H9 (cell line): ENCODE measurements around the gene MX2. TPM values are rescaled to one million over a fixed set of nuclear protein-coding genes. Genes with fewer than 3 reads are reported as not detected.

ENCODE experiments used
- DNase-seq: peaks from one replicate; pipeline ENCODE4 v3.0.0-alpha.2; 2017
- H2AFZ ChIP-seq: one replicate; pipeline ENCODE4 v1.6.1; 2013; ENCODE audit warnings: mild to moderate bottlenecking, low read length, control low read depth, moderate library complexity
- H2AK5ac ChIP-seq: 2 replicates; pipeline ENCODE4 v1.6.1; 2013; ENCODE audit warnings: low read length, control low read depth, mixed read lengths; ENCODE audit not compliant: insufficient read length
- H2BK120ac ChIP-seq: one replicate; pipeline ENCODE4 v1.6.1; 2013; ENCODE audit warnings: low read depth, mild to moderate bottlenecking, low read length, control low read depth, inconsistent platforms; ENCODE audit not compliant: poor library complexity, severe bottlenecking
- H2BK12ac ChIP-seq: 2 replicates; pipeline ENCODE4 v1.6.1; 2013; ENCODE audit warnings: low read length, control low read depth, mixed read lengths, low read depth; ENCODE audit not compliant: insufficient read length
- H2BK15ac ChIP-seq: 2 replicates; pipeline ENCODE4 v1.6.1; 2013; ENCODE audit warnings: low read depth, low read length, control low read depth
- H2BK20ac ChIP-seq: one replicate; pipeline ENCODE4 v1.6.1; 2013; ENCODE audit warnings: low read depth, mild to moderate bottlenecking, low read length, control low read depth, inconsistent platforms; ENCODE audit not compliant: poor library complexity, severe bottlenecking
- H2BK5ac ChIP-seq: 2 replicates; pipeline ENCODE4 v1.6.1; 2013; ENCODE audit warnings: low read length, control low read depth, mixed read lengths; ENCODE audit not compliant: insufficient read length
- H3K14ac ChIP-seq: 2 replicates; pipeline ENCODE4 v1.6.1; 2013; ENCODE audit warnings: low read length, control low read depth; ENCODE audit not compliant: insufficient read depth
- H3K18ac ChIP-seq: 2 replicates; pipeline ENCODE4 v1.6.1; 2013; ENCODE audit warnings: low read depth, mild to moderate bottlenecking, mixed read lengths, low read length, control low read depth; ENCODE audit not compliant: insufficient read length
- H3K23ac ChIP-seq: 2 replicates; pipeline ENCODE4 v1.6.1; 2013; ENCODE audit warnings: low read length, control low read depth, mixed read lengths, low read depth; ENCODE audit not compliant: insufficient read length
- H3K23me2 ChIP-seq: 2 replicates; pipeline ENCODE4 v1.6.1; 2013; ENCODE audit warnings: low read depth, mild to moderate bottlenecking, mixed read lengths, low read length, control low read depth; ENCODE audit not compliant: insufficient read length, poor library complexity, severe bottlenecking
- H3K27ac ChIP-seq: 2 replicates; pipeline ENCODE4 v1.5.1; 2013; ENCODE audit warnings: low read length, control low read depth, mixed read lengths, low read depth; ENCODE audit not compliant: insufficient read length
- H3K27me3 ChIP-seq: 2 replicates; pipeline ENCODE4 v1.6.1; 2013; ENCODE audit warnings: low read length, control low read depth, inconsistent platforms; ENCODE audit not compliant: insufficient read depth
- H3K4ac ChIP-seq: 2 replicates; pipeline ENCODE4 v1.6.1; 2013; ENCODE audit warnings: low read depth, mild to moderate bottlenecking, control low read depth, inconsistent platforms, low read length, moderate library complexity
- H3K4me1 ChIP-seq: 2 replicates; pipeline ENCODE4 v1.6.1; 2013; ENCODE audit warnings: low read length, control low read depth, inconsistent platforms; ENCODE audit not compliant: insufficient read depth
- H3K4me2 ChIP-seq: 2 replicates; pipeline ENCODE4 v1.6.1; 2013; ENCODE audit warnings: low read length, control low read depth, mixed read lengths; ENCODE audit not compliant: insufficient read length, insufficient read depth
- H3K56ac ChIP-seq: 2 replicates; pipeline ENCODE4 v1.6.1; 2013; ENCODE audit warnings: low read depth, mild to moderate bottlenecking, mixed read lengths, low read length, control low read depth; ENCODE audit not compliant: insufficient read length
- H3K79me1 ChIP-seq: 2 replicates; pipeline ENCODE4 v1.6.1; 2013; ENCODE audit warnings: low read depth, mild to moderate bottlenecking, moderate library complexity, low read length, control low read depth, inconsistent platforms; ENCODE audit not compliant: insufficient read depth, poor library complexity, severe bottlenecking
- H3K79me2 ChIP-seq: 2 replicates; pipeline ENCODE4 v1.6.1; 2013; ENCODE audit warnings: low read length, control low read depth, inconsistent platforms; ENCODE audit not compliant: insufficient read depth
- H3K9ac ChIP-seq: 2 replicates; pipeline ENCODE4 v1.6.1; 2013; ENCODE audit warnings: low read length, control low read depth, mixed read lengths; ENCODE audit not compliant: insufficient read length; ENCODE audit errors: extremely low read depth
- H3K9me3 ChIP-seq: one replicate; pipeline ENCODE4 v1.6.1; 2013; ENCODE audit warnings: low read depth, low read length, inconsistent platforms; ENCODE audit not compliant: control insufficient read depth
- H3T11ph ChIP-seq: one replicate; pipeline ENCODE4 v1.6.1; 2013; ENCODE audit warnings: mild to moderate bottlenecking, low read length, control low read depth, inconsistent platforms
- H4K20me1 ChIP-seq: one replicate; pipeline ENCODE4 v1.6.1; 2013; ENCODE audit not compliant: control insufficient read depth, insufficient read length, insufficient read depth
- H4K5ac ChIP-seq: 2 replicates; pipeline ENCODE4 v1.6.1; 2013; ENCODE audit warnings: low read depth, mild to moderate bottlenecking, mixed read lengths, low read length, control low read depth; ENCODE audit not compliant: insufficient read length
- H4K8ac ChIP-seq: replicated peaks from 2 replicates; pipeline ENCODE4 v1.6.1; 2013; ENCODE audit warnings: low read length, control low read depth, mixed read lengths, low read depth; ENCODE audit not compliant: insufficient read length
- H4K91ac ChIP-seq: 2 replicates; pipeline ENCODE4 v1.6.1; 2013; ENCODE audit warnings: low read depth, mild to moderate bottlenecking, moderate library complexity, mixed read lengths, low read length, control low read depth; ENCODE audit not compliant: insufficient read length
- H3K27ac Mint-ChIP-seq, 3 experiments: 2 replicates in 2 of 3; 3 replicates in 1 of 3; pipeline ENCODE4 v1.8.0; 2020 to 2021; ENCODE audit warnings: mixed read lengths in 3 of 3, mild to moderate bottlenecking in 1 of 3, moderate library complexity in 1 of 3
- H3K27me3 Mint-ChIP-seq: 2 replicates; pipeline ENCODE4 v1.8.0; 2021; ENCODE audit warnings: low read depth, mild to moderate bottlenecking, moderate library complexity, mixed read lengths
- H3K36me3 Mint-ChIP-seq, 3 experiments: 2 replicates in 2 of 3; 3 replicates in 1 of 3; pipeline ENCODE4 v1.8.0; 2020 to 2021; ENCODE audit warnings: low read depth in 3 of 3, mixed read lengths in 3 of 3; ENCODE audit not compliant: insufficient read depth in 1 of 3
- H3K4me1 Mint-ChIP-seq, 2 experiments: 2 replicates each; pipeline ENCODE4 v1.8.0; 2020; ENCODE audit warnings: mixed read lengths in 2 of 2
- H3K4me3 Mint-ChIP-seq, 2 experiments: 2 replicates in 1 of 2; 3 replicates in 1 of 2; pipeline ENCODE4 v1.8.0; 2020 to 2021; ENCODE audit warnings: mild to moderate bottlenecking in 2 of 2, mixed read lengths in 2 of 2, moderate library complexity in 1 of 2
- H3K9me3 Mint-ChIP-seq, 2 experiments: 2 replicates in 1 of 2; 3 replicates in 1 of 2; pipeline ENCODE4 v1.8.0; 2020; ENCODE audit warnings: mild to moderate bottlenecking in 2 of 2, mixed read lengths in 2 of 2, moderate library complexity in 1 of 2
- CTCF ChIP-seq: fragments of 200-600 bp; sonication (generic); conservative IDR thresholded peaks from 3 replicates; pipeline ENCODE4 v1.8.0; 2021; ENCODE audit warnings: antibody characterized with exemption, mild to moderate bottlenecking
- WGBS: extraction: QIAGEN DNeasy Blood & Tissue Kit; methylation state at CpG from one replicate; pipeline ENCODE4 v1.1.7; 2013; ENCODE audit warnings: missing lambda C conversion rate, low lambda C conversion rate, mixed read lengths; ENCODE audit not compliant: insufficient read length; ENCODE audit errors: extremely low coverage; 5-methylcytosine and 5-hydroxymethylcytosine counted together
- total RNA-seq: library from RNA; stranded (reverse); gene quantifications from 2 replicates; pipeline ENCODE4 v1.2.1, GENCODE V29; 2021

MX2 gene
- total RNA-seq, 1 experiment from 2014 or later = 1.8 TPM

- no peaks in the 10 kb centered on the region for H3K23me2 ChIP-seq
- H3K9me3 ChIP-seq = peaks cover 17% of the 10 kb centered on the region
- H4K20me1 ChIP-seq = no peaks in the 10 kb centered on the region
- Mint-ChIP-seq H3K36me3 (peaks cover 17 to 34% (median 31%) of the 10 kb centered on the region in 3 experiments), H3K4me1 (peaks cover 0 to 11% of the 10 kb centered on the region in 2 experiments; a peak in 3 of 4 replicates), H3K27me3 (peaks cover 3% of the 10 kb centered on the region), H3K9me3 (peaks cover 27 to 51% of the 10 kb centered on the region in 2 experiments), H3K4me3 (no peak overlapping the region), H3K27ac (no peak overlapping the region)
- no peak overlapping the region for H3K18ac ChIP-seq
- no peak overlapping the region for H4K5ac ChIP-seq
- no CpG with 5 or more reads among the region's 3 CpGs for WGBS
- no peak overlapping the region for H3K27ac ChIP-seq
- no peak for DNase-seq
- no peaks in the 10 kb centered on the region for H3K4me1 ChIP-seq
- H3K4me2 ChIP-seq = no peak overlapping the region
- no peak overlapping the region for H2BK120ac ChIP-seq
- no peak overlapping the region for H3K9ac ChIP-seq
- no peak overlapping the region for H2BK12ac ChIP-seq
- no peak overlapping the region for H3K56ac ChIP-seq
- H3T11ph ChIP-seq = no peak overlapping the region
- H2BK15ac ChIP-seq = no peak overlapping the region
- H4K8ac ChIP-seq = no peak overlapping the region
- H3K27me3 ChIP-seq = no peaks in the 10 kb centered on the region
- no peaks in the 10 kb centered on the region for H3K79me1 ChIP-seq
- no peak for TF ChIP-seq CTCF
- no peak overlapping the region for H3K23ac ChIP-seq
- no peak overlapping the region for H2BK5ac ChIP-seq
- H2AK5ac ChIP-seq = no peak overlapping the region
- no peak overlapping the region for H2AFZ ChIP-seq
- no peak overlapping the region for H3K14ac ChIP-seq
- no peak overlapping the region for H3K4ac ChIP-seq
- no peak overlapping the region for H2BK20ac ChIP-seq
- H4K91ac ChIP-seq = no peak overlapping the region
- no peaks in the 10 kb centered on the region for H3K79me2 ChIP-seq
Observed at GRCh38 chr21:41337515-41337914, 24.3 kb upstream of the MX2 start.
